GM21526 (cell line): ENCODE results near the gene ADI1.
"Not testable (repeated sequence)": the region's sequence is repeated elsewhere in the genome, so short reads cannot be mapped to it uniquely, and the experiment has no call there.

Source experiments
- ATAC-seq: cut with Tn5 transposase; IDR thresholded peaks from one replicate; pipeline ENCODE4 v1.9.1; 2021; ENCODE audit warnings: moderate library complexity; ENCODE audit not compliant: unreplicated experiment, low FRiP score

Gene ADI1

GRCh38 chr2:3450385-3451010 lies 68.8 kb downstream of the ADI1 start:
- ATAC-seq = no peak

GRCh38 chr2:3449936-3450335 lies 69.4 kb downstream of the ADI1 start:
- no peak for ATAC-seq

- no peak for ATAC-seq
Measured at GRCh38 chr2:3449086-3449485, 70.2 kb downstream of the ADI1 start.

GRCh38 chr2:3448441-3448911 lies 70.9 kb downstream of the ADI1 start:
- ATAC-seq = not testable (repeated sequence)

- ATAC-seq = no peak
Measured at GRCh38 chr2:3447789-3448317, 71.5 kb downstream of the ADI1 start.
